Ishikawa (cell line): ENCODE results near the gene ASAP2.

ENCODE experiments used
- CEBPB ChIP-seq: IDR thresholded peaks from 2 replicates; pipeline ENCODE4 v1.6.1; 2012
- CREB1 ChIP-seq: IDR thresholded peaks from 2 replicates; pipeline ENCODE4 v1.6.1; 2012; ENCODE audit warnings: low read depth
- EGR1 ChIP-seq: IDR thresholded peaks from 2 replicates; pipeline ENCODE4 v1.6.1; 2012
- EP300 ChIP-seq: IDR thresholded peaks from 2 replicates; pipeline ENCODE4 v1.6.1; 2012; ENCODE audit warnings: borderline replicate concordance
- FOXM1 ChIP-seq: IDR thresholded peaks from 2 replicates; pipeline ENCODE4 v1.6.1; 2012; ENCODE audit warnings: low read depth, borderline replicate concordance
- NFIC ChIP-seq: IDR thresholded peaks from 2 replicates; pipeline ENCODE4 v1.6.1; 2012
- RAD21 ChIP-seq: IDR thresholded peaks from 2 replicates; pipeline ENCODE4 v1.6.1; 2012; ENCODE audit warnings: low read depth
- TAF1 ChIP-seq: IDR thresholded peaks from 2 replicates; pipeline ENCODE4 v1.6.1; 2012; ENCODE audit warnings: low read depth, mild to moderate bottlenecking
- TCF12 ChIP-seq: IDR thresholded peaks from 2 replicates; pipeline ENCODE4 v1.6.1; 2012; ENCODE audit warnings: low read depth
- TEAD4 ChIP-seq: IDR thresholded peaks from 2 replicates; pipeline ENCODE4 v1.6.1; 2012
- YY1 ChIP-seq: IDR thresholded peaks from 2 replicates; pipeline ENCODE4 v1.6.1; 2012; ENCODE audit warnings: low read depth
- ZBTB7A ChIP-seq: IDR thresholded peaks from 2 replicates; pipeline ENCODE4 v1.6.1; 2012; ENCODE audit warnings: low read depth
- TF ChIP-seq, protein P1 (sequence below): IDR thresholded peaks from 2 replicates; pipeline ENCODE4 v1.6.1; 2012; ENCODE audit warnings: low read depth, mild to moderate bottlenecking
- TF ChIP-seq, protein P2 (sequence below): IDR thresholded peaks from 2 replicates; pipeline ENCODE4 v1.6.1; 2012

DNA sequence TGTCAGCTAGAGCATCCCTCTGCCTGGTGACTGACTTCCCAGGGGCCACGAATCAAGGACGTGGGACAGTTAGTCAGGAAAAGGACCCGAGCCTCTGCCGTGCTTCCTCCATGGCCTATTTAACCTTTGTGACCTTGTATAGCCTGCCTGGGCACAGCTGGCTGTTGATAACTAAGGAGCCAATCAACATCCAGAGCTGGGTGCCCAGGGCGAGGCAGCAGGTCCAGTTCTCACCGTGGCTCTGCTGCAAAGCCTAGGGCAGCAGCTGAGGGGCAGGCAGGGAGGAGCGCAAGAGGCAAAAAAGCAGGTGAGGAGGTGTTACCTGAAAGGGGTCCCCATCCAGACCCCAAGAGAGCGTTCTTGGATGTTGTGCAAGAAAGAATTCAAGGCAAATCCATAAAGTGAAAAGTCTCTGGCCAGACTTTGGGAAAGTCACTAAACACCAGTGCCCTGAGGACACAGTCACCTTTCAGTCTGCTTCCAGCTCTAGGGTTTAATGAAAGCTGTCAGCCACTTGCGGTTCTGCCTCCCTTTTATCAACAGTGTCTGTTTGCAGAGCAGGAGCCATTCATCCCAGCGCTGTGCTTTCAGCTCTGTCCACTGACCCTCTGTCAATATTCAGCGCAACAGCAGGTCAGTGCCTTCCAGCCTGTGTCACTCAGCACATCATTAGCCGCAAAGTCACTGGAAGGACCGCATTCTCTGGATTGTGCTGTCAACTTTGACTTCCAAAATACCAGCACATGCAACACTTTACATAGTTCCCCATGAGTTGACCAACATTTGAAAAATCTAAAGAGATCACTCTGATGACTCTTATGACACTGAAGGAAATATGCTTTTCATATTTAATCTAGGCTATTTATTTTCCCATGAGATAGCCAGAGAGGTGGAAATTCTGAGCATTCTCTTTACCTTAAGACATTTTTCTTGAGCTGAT lies 38.6 kb upstream of the ASAP2 start:
- TF ChIP-seq, protein P1, sequence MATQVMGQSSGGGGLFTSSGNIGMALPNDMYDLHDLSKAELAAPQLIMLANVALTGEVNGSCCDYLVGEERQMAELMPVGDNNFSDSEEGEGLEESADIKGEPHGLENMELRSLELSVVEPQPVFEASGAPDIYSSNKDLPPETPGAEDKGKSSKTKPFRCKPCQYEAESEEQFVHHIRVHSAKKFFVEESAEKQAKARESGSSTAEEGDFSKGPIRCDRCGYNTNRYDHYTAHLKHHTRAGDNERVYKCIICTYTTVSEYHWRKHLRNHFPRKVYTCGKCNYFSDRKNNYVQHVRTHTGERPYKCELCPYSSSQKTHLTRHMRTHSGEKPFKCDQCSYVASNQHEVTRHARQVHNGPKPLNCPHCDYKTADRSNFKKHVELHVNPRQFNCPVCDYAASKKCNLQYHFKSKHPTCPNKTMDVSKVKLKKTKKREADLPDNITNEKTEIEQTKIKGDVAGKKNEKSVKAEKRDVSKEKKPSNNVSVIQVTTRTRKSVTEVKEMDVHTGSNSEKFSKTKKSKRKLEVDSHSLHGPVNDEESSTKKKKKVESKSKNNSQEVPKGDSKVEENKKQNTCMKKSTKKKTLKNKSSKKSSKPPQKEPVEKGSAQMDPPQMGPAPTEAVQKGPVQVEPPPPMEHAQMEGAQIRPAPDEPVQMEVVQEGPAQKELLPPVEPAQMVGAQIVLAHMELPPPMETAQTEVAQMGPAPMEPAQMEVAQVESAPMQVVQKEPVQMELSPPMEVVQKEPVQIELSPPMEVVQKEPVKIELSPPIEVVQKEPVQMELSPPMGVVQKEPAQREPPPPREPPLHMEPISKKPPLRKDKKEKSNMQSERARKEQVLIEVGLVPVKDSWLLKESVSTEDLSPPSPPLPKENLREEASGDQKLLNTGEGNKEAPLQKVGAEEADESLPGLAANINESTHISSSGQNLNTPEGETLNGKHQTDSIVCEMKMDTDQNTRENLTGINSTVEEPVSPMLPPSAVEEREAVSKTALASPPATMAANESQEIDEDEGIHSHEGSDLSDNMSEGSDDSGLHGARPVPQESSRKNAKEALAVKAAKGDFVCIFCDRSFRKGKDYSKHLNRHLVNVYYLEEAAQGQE: no peak
- TF ChIP-seq YY1: no peak
- no peak for TF ChIP-seq EP300
- TF ChIP-seq CEBPB: no peak
- TF ChIP-seq FOXM1: no peak
- TF ChIP-seq CREB1: no peak
- TF ChIP-seq TCF12: no peak
- no peak for TF ChIP-seq TEAD4
- no peak for TF ChIP-seq TAF1
- TF ChIP-seq NFIC: no peak
- TF ChIP-seq RAD21: no peak
- no peak for TF ChIP-seq EGR1
- TF ChIP-seq ZBTB7A: no peak
- TF ChIP-seq, protein P2, sequence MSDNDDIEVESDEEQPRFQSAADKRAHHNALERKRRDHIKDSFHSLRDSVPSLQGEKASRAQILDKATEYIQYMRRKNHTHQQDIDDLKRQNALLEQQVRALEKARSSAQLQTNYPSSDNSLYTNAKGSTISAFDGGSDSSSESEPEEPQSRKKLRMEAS: no peak
